ENCODE results near the gene COL15A1. TPM values are rescaled to one million over a fixed set of nuclear protein-coding genes. Genes with fewer than 3 reads are reported as not detected.

COL15A1 gene
- total RNA-seq, 1 experiment from 2014 or later, result 0.22 TPM

GRCh38 chr9:99031994-99032393 lies 88.3 kb downstream of the COL15A1 start:
- H3K4me1 Mint-ChIP-seq, result no peaks in the 10 kb centered on the region
- ATAC-seq, result no peak
- ChIA-PET POLR2A (no interaction called here), CTCF (no interaction called here)
- H3K9me3 Mint-ChIP-seq, result no peaks in the 10 kb centered on the region
- no peak overlapping the region for H3K27ac Mint-ChIP-seq
- no peak for DNase-seq (ENCODE audit: low spot score)
- H3K36me3 Mint-ChIP-seq, result no peaks in the 10 kb centered on the region
- H3K4me3 Mint-ChIP-seq, result no peak overlapping the region
- TF ChIP-seq HMGA2 (CRISPR knock-in tag; IDR thresholded peaks at IDR 0.05) (peak; percentile 94), USF2 (CRISPR knock-in tag; IDR thresholded peaks at IDR 0.05) (no peak)
- H3K27me3 Mint-ChIP-seq (ENCODE audit: low read depth), result no peaks in the 10 kb centered on the region; the same call in 1 of the 2 replicates

- no peak for ATAC-seq
- no peaks in the 10 kb centered on the region for H3K9me3 Mint-ChIP-seq
- H3K27me3 Mint-ChIP-seq (ENCODE audit: low read depth), result no peaks in the 10 kb centered on the region
- no peak overlapping the region for H3K27ac Mint-ChIP-seq
- TF ChIP-seq CREB1 (CRISPR knock-in tag; IDR thresholded peaks at IDR 0.05) (no peak), RELA (CRISPR knock-in tag; IDR thresholded peaks at IDR 0.05; ENCODE audit: borderline replicate concordance) (no peak)
- DNase-seq (ENCODE audit: low spot score), result no peak
- H3K4me1 Mint-ChIP-seq, result no peaks in the 10 kb centered on the region
- no peak overlapping the region for H3K4me3 Mint-ChIP-seq
- no peaks in the 10 kb centered on the region for H3K36me3 Mint-ChIP-seq
- CTCF ChIA-PET, result no interaction called here
- POLR2A ChIA-PET, result no interaction called here
Measured at GRCh38 chr9:99034149-99034548, 90.4 kb downstream of the COL15A1 start.

- H3K9me3 Mint-ChIP-seq, result no peaks in the 10 kb centered on the region
- H3K27me3 Mint-ChIP-seq (ENCODE audit: low read depth), result no peaks in the 10 kb centered on the region
- no peaks in the 10 kb centered on the region for H3K4me1 Mint-ChIP-seq
- no peaks in the 10 kb centered on the region for H3K36me3 Mint-ChIP-seq
- no peak overlapping the region for H3K4me3 Mint-ChIP-seq
- ChIA-PET CTCF (interaction anchor here (1.3 kb wide), 1 partner anchor 37 kb away, joined by 3 read pairs; no protein-coding TSS in a partner anchor), POLR2A (no interaction called here)
- DNase-seq (ENCODE audit: low spot score) (no peak), ATAC-seq (no peak)
- no peak overlapping the region for H3K27ac Mint-ChIP-seq
- TF ChIP-seq ZNF138 (CRISPR knock-in tag; conservative IDR thresholded peaks at IDR 0.05) (no peak), ZNF121 (CRISPR knock-in tag; IDR thresholded peaks at IDR 0.05) (no peak), ARID4B (CRISPR knock-in tag; IDR thresholded peaks at IDR 0.05; ENCODE audit: borderline replicate concordance) (no peak), HMGA2 (CRISPR knock-in tag; IDR thresholded peaks at IDR 0.05) (no peak), MLX (CRISPR knock-in tag; IDR thresholded peaks at IDR 0.05) (no peak), NFE2L1 (CRISPR knock-in tag; IDR thresholded peaks at IDR 0.05) (no peak), JAZF1 (CRISPR knock-in tag; IDR thresholded peaks at IDR 0.05) (no peak), SMAD4 (CRISPR knock-in tag; IDR thresholded peaks at IDR 0.05) (no peak), TP53 (CRISPR knock-in tag; IDR thresholded peaks at IDR 0.05) (no peak), CBFB (CRISPR knock-in tag; IDR thresholded peaks at IDR 0.05; ENCODE audit: low read depth) (no peak), ETV6 (CRISPR knock-in tag; IDR thresholded peaks at IDR 0.05) (no peak), PRRX2 (CRISPR knock-in tag; IDR thresholded peaks at IDR 0.05) (no peak), AFF4 (CRISPR knock-in tag; IDR thresholded peaks at IDR 0.05; ENCODE audit: borderline replicate concordance) (no peak), TEAD1 (CRISPR knock-in tag; IDR thresholded peaks at IDR 0.05) (no peak), ZNF281 (CRISPR knock-in tag; IDR thresholded peaks at IDR 0.05) (no peak), ATF6 (CRISPR knock-in tag; IDR thresholded peaks at IDR 0.05) (no peak)
Measured at GRCh38 chr9:99035313-99035712, 91.6 kb downstream of the COL15A1 start.

Data from WTC11 (cell line).